GM23338 (cell line): ENCODE measurements around the gene SBF2. TPM values are rescaled to one million over a fixed set of nuclear protein-coding genes. Genes with fewer than 3 reads are reported as not detected.

Experiments used
- CREB1 ChIP-seq: fragments of 250-450 bp; sonication (Bioruptor Pico); IDR thresholded peaks from 2 replicates; pipeline ENCODE4 v1.5.0; 2020; ENCODE audit warnings: low read depth, mild to moderate bottlenecking, moderate library complexity
- ETS1 ChIP-seq: IDR thresholded peaks from 2 replicates; pipeline ENCODE4 v1.6.1; 2016; ENCODE audit warnings: antibody characterized with exemption
- EZH2 ChIP-seq: fragments of 200-600 bp; sonication (generic); IDR thresholded peaks from one replicate; pipeline ENCODE4 v1.8.0; 2017; ENCODE audit warnings: antibody characterized with exemption, mild to moderate bottlenecking, low read depth; ENCODE audit not compliant: unreplicated experiment
- EZH2phosphoT487 ChIP-seq: fragments of 200-600 bp; sonication (generic); IDR thresholded peaks from one replicate; pipeline ENCODE4 v1.8.1; 2018; ENCODE audit warnings: antibody characterized with exemption; ENCODE audit not compliant: unreplicated experiment
- JUNB ChIP-seq: IDR thresholded peaks from one replicate; pipeline ENCODE4 v1.6.1; 2016; ENCODE audit warnings: antibody characterized with exemption; ENCODE audit not compliant: unreplicated experiment
- NANOG ChIP-seq: IDR thresholded peaks from 2 replicates; pipeline ENCODE4 v1.6.1; 2016; ENCODE audit warnings: antibody characterized with exemption, borderline replicate concordance
- POLR2AphosphoS5 ChIP-seq: IDR thresholded peaks from 2 replicates; pipeline ENCODE4 v1.6.1; 2016; ENCODE audit warnings: antibody characterized with exemption, low read depth
- STAT1 ChIP-seq: IDR thresholded peaks from one replicate; pipeline ENCODE4 v1.6.1; 2016; ENCODE audit warnings: antibody characterized with exemption; ENCODE audit not compliant: unreplicated experiment
- ZNF462 ChIP-seq: fragments of 250-450 bp; sonication (Bioruptor Pico); IDR thresholded peaks from 2 replicates; pipeline ENCODE4 v1.5.0; 2020; ENCODE audit warnings: mild to moderate bottlenecking, moderate library complexity
- polyA plus RNA-seq: library from polyadenylated mRNA; unstranded; fragments of >200 nt; fragmentation: Nextera tagmentation; extraction: Ambion mirVana; gene quantifications from 2 replicates; pipeline ENCODE4 v1.2.1, GENCODE V29; 2016
- total RNA-seq: library from RNA; depleted of rRNA; stranded (reverse); fragments of >200 nt; shearing (Covaris generic); gene quantifications from 2 replicates; pipeline ENCODE4 v1.2.3, GENCODE V29; 2014
- TF ChIP-seq, protein P1 (sequence below): IDR thresholded peaks from one replicate; pipeline ENCODE4 v1.6.1; 2018; ENCODE audit warnings: antibody characterized with exemption; ENCODE audit not compliant: unreplicated experiment

Gene SBF2
- total and polyA plus RNA-seq, 2 experiments from 2014 or later, result 25.6 to 53.5 TPM

- TF ChIP-seq ZNF462 (no peak), JUNB (no peak), CREB1 (no peak), POLR2AphosphoS5 (no peak), ETS1 (no peak), NANOG (no peak), EZH2 (no peak), STAT1 (no peak), EZH2phosphoT487 (no peak)
- TF ChIP-seq, protein P1, sequence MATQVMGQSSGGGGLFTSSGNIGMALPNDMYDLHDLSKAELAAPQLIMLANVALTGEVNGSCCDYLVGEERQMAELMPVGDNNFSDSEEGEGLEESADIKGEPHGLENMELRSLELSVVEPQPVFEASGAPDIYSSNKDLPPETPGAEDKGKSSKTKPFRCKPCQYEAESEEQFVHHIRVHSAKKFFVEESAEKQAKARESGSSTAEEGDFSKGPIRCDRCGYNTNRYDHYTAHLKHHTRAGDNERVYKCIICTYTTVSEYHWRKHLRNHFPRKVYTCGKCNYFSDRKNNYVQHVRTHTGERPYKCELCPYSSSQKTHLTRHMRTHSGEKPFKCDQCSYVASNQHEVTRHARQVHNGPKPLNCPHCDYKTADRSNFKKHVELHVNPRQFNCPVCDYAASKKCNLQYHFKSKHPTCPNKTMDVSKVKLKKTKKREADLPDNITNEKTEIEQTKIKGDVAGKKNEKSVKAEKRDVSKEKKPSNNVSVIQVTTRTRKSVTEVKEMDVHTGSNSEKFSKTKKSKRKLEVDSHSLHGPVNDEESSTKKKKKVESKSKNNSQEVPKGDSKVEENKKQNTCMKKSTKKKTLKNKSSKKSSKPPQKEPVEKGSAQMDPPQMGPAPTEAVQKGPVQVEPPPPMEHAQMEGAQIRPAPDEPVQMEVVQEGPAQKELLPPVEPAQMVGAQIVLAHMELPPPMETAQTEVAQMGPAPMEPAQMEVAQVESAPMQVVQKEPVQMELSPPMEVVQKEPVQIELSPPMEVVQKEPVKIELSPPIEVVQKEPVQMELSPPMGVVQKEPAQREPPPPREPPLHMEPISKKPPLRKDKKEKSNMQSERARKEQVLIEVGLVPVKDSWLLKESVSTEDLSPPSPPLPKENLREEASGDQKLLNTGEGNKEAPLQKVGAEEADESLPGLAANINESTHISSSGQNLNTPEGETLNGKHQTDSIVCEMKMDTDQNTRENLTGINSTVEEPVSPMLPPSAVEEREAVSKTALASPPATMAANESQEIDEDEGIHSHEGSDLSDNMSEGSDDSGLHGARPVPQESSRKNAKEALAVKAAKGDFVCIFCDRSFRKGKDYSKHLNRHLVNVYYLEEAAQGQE, result no peak
Measured at GRCh38 chr11:10162222-10162621, 131.8 kb downstream of the SBF2 start (continued).
